Activated CD4-positive, alpha-beta T cell treated with anti-CD3 and anti-CD28 coated beads for 24 hours (primary cell): ENCODE measurements around the gene CELF2.

Experiments used
- DNase-seq, 2 donors: peaks; one replicate each; pipeline ENCODE4 v3.0.0-alpha.2; 2020; ENCODE audit warnings: low read depth in 2 of 2

CELF2 gene

GRCh38 chr10:11058965-11059364 is 41.3 kb downstream of the CELF2 start:
- no peak for DNase-seq

GRCh38 chr10:11063856-11064255 is 46.2 kb downstream of the CELF2 start:
- DNase-seq: no peak

- DNase-seq: no peak
Observed at GRCh38 chr10:11064832-11065231, 47.2 kb downstream of the CELF2 start.

DNA sequence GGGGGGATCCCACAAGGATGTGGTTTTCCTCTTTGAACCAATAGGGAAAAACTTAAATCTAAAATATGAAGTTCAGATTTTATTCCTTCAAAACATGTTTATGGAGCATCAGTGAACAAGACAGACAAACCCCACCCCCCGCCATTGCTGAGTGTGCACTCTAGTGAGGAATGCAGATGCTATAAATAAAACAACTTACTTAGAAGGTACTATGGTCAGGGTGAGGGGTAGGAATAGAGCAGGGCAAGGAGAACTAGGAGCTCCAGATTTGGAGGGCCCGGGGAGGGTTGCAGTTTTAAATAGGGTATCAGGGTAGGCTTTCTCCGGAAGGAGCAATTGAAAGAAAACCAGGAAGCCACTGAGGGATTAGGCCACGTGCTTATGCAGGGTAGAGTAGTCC is 47.9 kb downstream of the CELF2 start:
- DNase-seq: no peak

- no peak for DNase-seq
Observed at GRCh38 chr10:11066520-11066919, 48.8 kb downstream of the CELF2 start.

DNA sequence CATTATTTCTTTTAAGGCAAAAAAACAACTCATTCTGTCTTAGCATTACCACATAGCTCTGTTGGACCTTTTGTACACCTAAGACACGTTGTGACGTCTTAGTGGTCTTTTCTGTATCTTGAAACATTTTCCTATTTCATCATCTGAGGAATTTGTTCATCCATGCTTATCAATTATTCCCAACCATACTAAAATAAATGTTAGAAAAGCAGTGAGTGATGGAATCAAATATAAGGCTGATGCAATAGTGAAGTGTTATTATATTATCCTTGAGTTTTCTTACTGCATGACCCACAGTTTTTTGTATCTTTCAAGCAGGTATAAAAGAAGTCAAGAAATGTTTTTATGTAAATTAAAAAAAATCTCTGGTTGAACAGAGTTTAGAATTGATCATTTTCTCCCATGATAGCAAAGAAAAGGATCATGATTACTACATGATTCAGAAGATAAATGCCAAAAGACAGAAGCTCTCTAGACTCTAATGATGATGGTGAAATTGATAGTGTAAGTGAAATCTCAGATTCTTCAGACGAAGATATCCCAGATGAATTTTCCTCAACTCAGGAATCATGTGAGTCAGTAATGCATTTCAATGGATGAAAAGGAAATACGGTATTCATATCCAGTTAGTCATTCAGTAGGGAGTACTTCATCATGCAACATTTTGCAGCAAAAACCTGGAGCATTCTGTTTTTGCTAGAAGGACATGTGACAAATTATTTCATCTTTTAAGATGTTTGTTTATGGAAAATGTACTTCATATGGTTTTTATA is 51.4 kb downstream of the CELF2 start:
- no peak for DNase-seq

GRCh38 chr10:11073410-11073809 is 55.7 kb downstream of the CELF2 start:
- no peak for DNase-seq

GRCh38 chr10:11074536-11075267 is 57.0 kb downstream of the CELF2 start:
- DNase-seq: no peak

DNA sequence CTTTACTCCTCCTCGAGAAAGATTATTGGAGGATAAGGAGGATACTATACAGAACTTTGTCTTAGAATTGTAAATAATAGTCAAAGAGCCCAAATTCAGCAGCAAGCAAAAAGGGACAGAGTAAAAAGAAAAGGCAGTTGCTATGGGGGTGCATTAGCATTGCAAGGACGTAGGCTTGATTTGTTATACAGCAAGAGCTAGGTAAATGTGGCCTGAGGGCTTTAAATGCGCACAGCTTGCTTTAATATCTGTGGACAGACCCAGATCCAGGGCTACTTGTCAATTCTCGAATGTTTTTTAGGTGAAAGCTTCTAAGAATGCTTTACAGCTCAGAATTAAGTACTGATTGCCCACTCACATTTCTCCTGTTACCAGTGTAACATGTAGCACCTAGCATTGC is 58.5 kb downstream of the CELF2 start:
- DNase-seq: no peak

- DNase-seq: no peak
Observed at GRCh38 chr10:11080564-11080984, 62.9 kb downstream of the CELF2 start.

DNA sequence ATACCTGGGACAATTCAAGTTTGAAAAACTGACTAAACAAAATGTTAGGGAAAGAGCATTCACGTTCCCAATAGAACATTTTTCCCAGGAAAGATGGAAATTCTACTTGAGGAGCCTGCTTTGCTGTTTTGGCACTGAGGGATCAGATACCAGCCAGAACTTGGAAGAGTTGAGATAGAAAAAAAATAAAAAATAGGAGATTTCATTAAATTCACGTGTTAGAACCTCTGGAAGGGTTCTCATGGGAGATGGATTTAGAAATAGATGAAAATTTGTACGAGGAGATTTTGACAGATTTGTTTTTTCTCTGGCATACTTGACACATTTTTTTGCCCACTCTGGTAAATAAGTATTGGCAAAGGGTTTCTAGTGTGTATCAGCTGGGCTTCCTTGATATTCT is 63.7 kb downstream of the CELF2 start:
- DNase-seq: no peak

- no peak for DNase-seq
Observed at GRCh38 chr10:11082526-11082925, 64.9 kb downstream of the CELF2 start.

- no peak for DNase-seq
Observed at GRCh38 chr10:11083051-11083450, 65.4 kb downstream of the CELF2 start.

DNA sequence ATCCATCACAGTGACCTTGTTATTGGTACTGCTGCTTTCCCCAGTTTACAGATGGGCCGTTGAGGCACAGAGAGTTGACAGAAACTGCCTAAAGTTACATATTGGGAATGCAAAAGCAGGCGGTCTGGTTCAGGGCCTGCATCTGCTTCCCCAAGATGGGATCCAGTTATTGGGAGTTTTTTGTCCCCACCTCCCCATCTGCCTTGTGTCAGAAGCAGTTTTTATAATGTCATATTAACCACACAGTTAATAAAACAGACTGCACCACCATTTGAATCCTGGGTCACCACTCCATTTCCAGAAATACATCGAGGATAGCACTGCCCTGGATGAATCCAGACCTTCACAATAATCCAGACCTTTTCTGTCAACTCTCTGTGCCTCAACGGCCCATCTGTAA is 67.9 kb downstream of the CELF2 start:
- no peak for DNase-seq

- no peak for DNase-seq
Observed at GRCh38 chr10:11086177-11086840, 68.6 kb downstream of the CELF2 start.

DNA sequence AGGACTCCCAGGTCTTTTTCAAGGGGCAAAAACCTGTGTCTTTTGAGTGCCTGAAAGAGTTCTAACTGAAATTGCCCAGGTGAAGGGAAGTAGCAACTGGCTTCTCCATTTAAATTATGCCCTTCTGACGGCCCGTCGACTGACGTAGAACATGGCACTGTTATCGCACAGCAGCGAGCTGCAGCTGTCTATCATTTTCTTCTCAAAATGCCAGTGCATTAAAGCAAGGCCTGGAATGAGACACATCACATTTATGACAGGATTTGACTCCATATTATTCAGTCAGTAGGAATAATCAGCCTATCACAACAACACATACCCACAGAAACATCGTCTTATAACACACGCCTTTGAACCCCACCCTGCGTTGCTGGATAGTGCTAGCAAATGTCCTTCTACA is 69.7 kb downstream of the CELF2 start:
- DNase-seq: no peak

- DNase-seq: no peak
Observed at GRCh38 chr10:11088709-11089108, 71.0 kb downstream of the CELF2 start.

DNA sequence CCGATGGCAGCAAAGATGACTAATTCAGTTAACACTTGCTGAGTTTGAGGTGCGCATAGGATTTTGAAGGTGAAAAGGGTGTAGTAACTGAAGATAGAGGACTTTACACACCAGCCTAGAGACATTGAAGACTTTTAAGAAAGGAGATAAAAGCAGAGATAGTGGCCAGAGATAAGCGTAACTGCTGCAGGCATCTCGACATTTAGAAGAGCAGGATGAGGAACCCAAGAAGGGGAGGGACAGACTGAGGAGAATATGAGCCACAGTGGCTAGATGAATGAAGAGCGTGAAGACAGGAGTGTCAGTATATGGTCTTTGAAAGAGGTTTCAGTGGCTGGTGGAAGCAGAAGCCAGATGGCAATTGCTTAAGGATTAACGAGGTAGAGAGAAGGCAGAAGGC is 71.6 kb downstream of the CELF2 start:
- DNase-seq: no peak

- DNase-seq: no peak
Observed at GRCh38 chr10:11091517-11092102, 73.9 kb downstream of the CELF2 start.

DNA sequence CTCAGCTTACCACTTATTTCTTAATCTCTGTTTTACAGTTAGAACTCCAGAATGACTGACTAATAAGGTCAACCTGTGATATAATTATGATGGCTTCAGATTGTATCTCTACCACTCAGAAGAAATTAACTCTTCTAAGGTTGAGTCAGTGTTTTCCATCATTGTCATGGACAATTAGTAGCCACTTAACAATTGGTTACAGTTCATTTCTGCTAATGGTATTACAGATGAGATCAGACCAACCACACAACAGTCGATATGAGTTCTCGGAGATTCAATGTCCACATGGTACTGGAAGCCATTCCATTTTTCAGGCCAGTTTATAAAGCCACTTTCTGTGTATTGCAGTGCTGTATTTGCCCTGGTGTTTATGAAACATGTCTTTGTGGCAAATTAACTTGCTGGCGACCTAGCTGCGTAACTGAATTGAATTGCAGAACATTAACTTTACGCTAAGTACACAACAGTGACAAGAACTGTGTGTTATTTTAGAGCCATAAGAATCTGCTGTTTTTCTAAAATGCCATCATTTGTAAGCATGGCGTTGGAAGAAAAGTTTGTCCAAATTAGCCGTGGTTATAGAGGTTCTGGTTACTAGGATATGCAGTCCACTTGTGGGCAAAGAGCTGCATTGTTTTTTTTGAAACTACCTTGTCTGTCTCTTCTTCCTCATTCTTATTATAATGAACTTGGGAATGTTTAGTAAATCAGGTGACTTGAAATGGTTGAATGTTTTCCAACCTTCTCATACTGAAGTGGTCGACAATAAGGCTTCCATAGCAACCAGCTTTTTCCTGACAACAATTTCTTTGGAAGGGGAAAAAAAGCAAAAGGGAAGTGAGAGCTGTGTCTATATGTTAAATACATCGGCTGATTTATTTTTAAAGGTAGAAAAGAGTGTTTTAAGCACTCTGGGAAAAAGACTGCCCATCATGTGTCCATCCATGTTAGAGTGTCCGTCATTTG is 76.4 kb downstream of the CELF2 start:
- no peak for DNase-seq

GRCh38 chr10:11095374-11095801 is 77.7 kb downstream of the CELF2 start:
- DNase-seq: no peak
